ENCODE measurements around the gene RAB44. TPM values are rescaled to one million over a fixed set of nuclear protein-coding genes. Genes with fewer than 3 reads are reported as not detected.

RAB44 gene
- total and polyA plus RNA-seq, 9 of the 15 experiments (the other 6 are each of a cell fraction or from before 2014, with no cell fraction given): not detected

DNA sequence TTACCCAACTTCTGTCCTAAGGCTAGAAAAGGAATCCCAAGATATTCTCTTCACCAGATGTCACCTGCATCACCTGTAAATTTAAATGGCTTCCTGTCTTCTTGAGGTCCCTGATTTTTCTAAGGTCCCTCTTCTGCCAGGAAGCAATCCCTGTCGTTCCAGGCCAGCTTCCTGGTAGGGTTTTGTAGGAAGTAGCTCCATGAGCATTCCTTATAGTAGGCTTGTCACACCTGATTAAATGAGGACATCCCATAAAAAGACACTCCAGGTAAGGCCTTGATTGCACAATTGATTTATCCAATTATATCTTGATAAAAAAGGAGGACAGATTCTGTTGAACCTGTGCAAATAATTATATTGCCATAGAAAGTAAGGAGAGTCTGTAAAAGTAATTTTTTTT is 8.7 kb downstream of the RAB44 start:
- 4% methylated on average over 1 of the region's 1 CpG for WGBS (ENCODE audit: insufficient coverage, low coverage, missing lambda C conversion rate)
- H3K9me3 ChIP-seq (replicated peaks; ENCODE audit: control insufficient read depth, insufficient read depth, low read depth, low read length): no peaks in the 10 kb centered on the region
- TF ChIP-seq CEBPB (tag; IDR thresholded peaks at IDR 0.05) (peak; percentile 42), ZNF699 (CRISPR knock-in tag; IDR thresholded peaks at IDR 0.05; ENCODE audit: insufficient replicate concordance) (no peak)
- DNase-seq (ENCODE audit: extremely low read depth in 1 of 4, low spot score in 3 of 4) (no peak), FAIRE-seq (no peak), ATAC-seq (no peak)
- H3K4me1 ChIP-seq (replicated peaks in 1 of 2; ENCODE audit: control insufficient read depth in 2 of 2, insufficient read depth in 2 of 2, low read length in 2 of 2): peaks cover 0 to 5% of the 10 kb centered on the region in 2 experiments; a peak in 2 of 5 replicates
- H3K4me3 ChIP-seq: no peak overlapping the region
- H3K4me2 ChIP-seq (ENCODE audit: insufficient read depth, low read length): no peak overlapping the region
- CTCF ChIA-PET (ENCODE audit: low intra/inter-chr PET ratio): no interaction called here
- no peaks in the 10 kb centered on the region for H3K79me2 ChIP-seq (ENCODE audit: control insufficient read depth, insufficient read depth, low read length)
- no peak overlapping the region for H3K9ac ChIP-seq (ENCODE audit: insufficient read depth in 1 of 2, low read depth in 2 of 2, low read length in 2 of 2)
- peaks cover 31 to 61% of the 10 kb centered on the region in 2 experiments for H3K27me3 ChIP-seq (ENCODE audit: control insufficient read depth in 2 of 2, insufficient read depth in 2 of 2, low read length in 2 of 2)
- H3K27ac ChIP-seq (ENCODE audit: extremely low read depth, low read depth, low read length): no peak overlapping the region
- no peaks in the 10 kb centered on the region for H4K20me1 ChIP-seq (replicated peaks; ENCODE audit: control insufficient read depth, insufficient read depth, low read length)
- in situ Hi-C loops (cut with MboI) (no loop called here), intact Hi-C loops (cut with micrococcal nuclease) (no loop called here)
- H3K36me3 ChIP-seq (ENCODE audit: control insufficient read depth, insufficient read depth, low read length): no peaks in the 10 kb centered on the region
- POLR2A ChIA-PET: interaction anchor here (0.6 to 1.4 kb wide), 2 partner anchors 18 to 168 kb away, joined by 4 to 5 read pairs; partner anchors contain the start of gene PPIL1
- no TSS peak for BruUV-seq (replicated peaks)
- H3K9me1 ChIP-seq (ENCODE audit: control insufficient read depth, insufficient read depth, low read length): peaks cover 3% of the 10 kb centered on the region
- no peak overlapping the region for H2AFZ ChIP-seq (ENCODE audit: low read depth, low read length)

DNA sequence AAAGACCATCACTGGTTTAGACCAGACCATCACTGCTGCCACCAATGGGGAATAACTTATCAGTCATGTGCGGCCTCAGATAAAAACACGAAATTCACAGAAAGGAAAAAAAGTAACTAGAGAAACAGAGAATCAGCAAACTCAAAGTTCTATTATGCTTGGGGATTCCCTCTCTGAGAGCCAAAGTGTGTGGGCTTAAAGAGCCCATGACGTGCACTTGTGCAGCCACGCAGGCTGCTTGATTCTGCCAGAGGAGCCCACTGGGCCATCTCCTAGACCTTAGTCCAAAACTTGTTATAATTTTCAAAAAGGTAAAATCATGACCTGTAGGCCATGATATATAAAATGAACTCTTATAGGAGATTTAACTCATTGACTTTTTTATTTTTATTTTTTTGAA is 15.2 kb downstream of the RAB44 start:
- no peak overlapping the region for H3K4me2 ChIP-seq (ENCODE audit: insufficient read depth, low read length)
- WGBS (ENCODE audit: insufficient coverage, low coverage, missing lambda C conversion rate): 6% methylated on average over 4 of the region's 4 CpGs
- H3K4me3 ChIP-seq: no peak overlapping the region
- no peaks in the 10 kb centered on the region for H3K9me1 ChIP-seq (ENCODE audit: control insufficient read depth, insufficient read depth, low read length)
- H3K27me3 ChIP-seq (ENCODE audit: control insufficient read depth in 2 of 2, insufficient read depth in 2 of 2, low read length in 2 of 2): peaks cover 27 to 62% of the 10 kb centered on the region in 2 experiments
- H3K79me2 ChIP-seq (ENCODE audit: control insufficient read depth, insufficient read depth, low read length): no peaks in the 10 kb centered on the region
- CTCF ChIA-PET (ENCODE audit: low intra/inter-chr PET ratio): no interaction called here
- in situ Hi-C loops (cut with MboI) (no loop called here), intact Hi-C loops (cut with micrococcal nuclease) (no loop called here)
- H4K20me1 ChIP-seq (replicated peaks; ENCODE audit: control insufficient read depth, insufficient read depth, low read length): peaks cover 5% of the 10 kb centered on the region; the same call in 1 of the 2 replicates
- H3K27ac ChIP-seq (ENCODE audit: extremely low read depth, low read depth, low read length): no peak overlapping the region
- no peak overlapping the region for H2AFZ ChIP-seq (ENCODE audit: low read depth, low read length)
- POLR2A ChIA-PET: interaction anchor here (1.2 kb wide), 1 partner anchor 107 kb away, joined by 4 read pairs; no protein-coding TSS in a partner anchor
- FAIRE-seq: peak; percentile 73
- no peaks in the 10 kb centered on the region for H3K9me3 ChIP-seq (replicated peaks; ENCODE audit: control insufficient read depth, insufficient read depth, low read depth, low read length)
- no TSS peak for BruUV-seq (replicated peaks)
- H3K9ac ChIP-seq (ENCODE audit: insufficient read depth in 1 of 2, low read depth in 2 of 2, low read length in 2 of 2): no peak overlapping the region
- DNase-seq (ENCODE audit: extremely low read depth in 1 of 4, low spot score in 3 of 4): no peak
- no peak for ATAC-seq
- peaks cover 0 to 3% of the 10 kb centered on the region in 2 experiments; a peak in 1 of 5 replicates for H3K4me1 ChIP-seq (replicated peaks in 1 of 2; ENCODE audit: control insufficient read depth in 2 of 2, insufficient read depth in 2 of 2, low read length in 2 of 2)
- no peaks in the 10 kb centered on the region for H3K36me3 ChIP-seq (ENCODE audit: control insufficient read depth, insufficient read depth, low read length)
- TF ChIP-seq ZNF583 (CRISPR knock-in tag; IDR thresholded peaks at IDR 0.05): no peak
- no peak for TF ChIP-seq TFAM (CRISPR knock-in tag; conservative IDR thresholded peaks at IDR 0.05)
- TF ChIP-seq PCBP1 (IDR thresholded peaks at IDR 0.05; ENCODE audit: low read depth, low read length, poor library complexity, severe bottlenecking): no peak
- no peak for TF ChIP-seq TGIF2 (CRISPR knock-in tag; IDR thresholded peaks at IDR 0.05)
- no peak for TF ChIP-seq STAT5B (CRISPR knock-in tag; IDR thresholded peaks at IDR 0.05)
- no peak for TF ChIP-seq SRSF3 (IDR thresholded peaks at IDR 0.05; ENCODE audit: insufficient read depth, low read length)
- no peak for TF ChIP-seq BDP1 (IDR thresholded peaks at IDR 0.05; ENCODE audit: insufficient read depth, insufficient read length)
- no peak for TF ChIP-seq MCM2 (IDR thresholded peaks at IDR 0.05; ENCODE audit: low read depth)
- TF ChIP-seq, protein P1, sequence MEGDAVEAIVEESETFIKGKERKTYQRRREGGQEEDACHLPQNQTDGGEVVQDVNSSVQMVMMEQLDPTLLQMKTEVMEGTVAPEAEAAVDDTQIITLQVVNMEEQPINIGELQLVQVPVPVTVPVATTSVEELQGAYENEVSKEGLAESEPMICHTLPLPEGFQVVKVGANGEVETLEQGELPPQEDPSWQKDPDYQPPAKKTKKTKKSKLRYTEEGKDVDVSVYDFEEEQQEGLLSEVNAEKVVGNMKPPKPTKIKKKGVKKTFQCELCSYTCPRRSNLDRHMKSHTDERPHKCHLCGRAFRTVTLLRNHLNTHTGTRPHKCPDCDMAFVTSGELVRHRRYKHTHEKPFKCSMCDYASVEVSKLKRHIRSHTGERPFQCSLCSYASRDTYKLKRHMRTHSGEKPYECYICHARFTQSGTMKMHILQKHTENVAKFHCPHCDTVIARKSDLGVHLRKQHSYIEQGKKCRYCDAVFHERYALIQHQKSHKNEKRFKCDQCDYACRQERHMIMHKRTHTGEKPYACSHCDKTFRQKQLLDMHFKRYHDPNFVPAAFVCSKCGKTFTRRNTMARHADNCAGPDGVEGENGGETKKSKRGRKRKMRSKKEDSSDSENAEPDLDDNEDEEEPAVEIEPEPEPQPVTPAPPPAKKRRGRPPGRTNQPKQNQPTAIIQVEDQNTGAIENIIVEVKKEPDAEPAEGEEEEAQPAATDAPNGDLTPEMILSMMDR (IDR thresholded peaks at IDR 0.05 in 2 of 3, conservative IDR thresholded peaks at IDR 0.05 in 1 of 3; ENCODE audit: insufficient read depth in 2 of 3, low read depth in 1 of 3, low read length in 3 of 3): no peak
- TF ChIP-seq ZNF584 (CRISPR knock-in tag; IDR thresholded peaks at IDR 0.05; ENCODE audit: low read depth): no peak
- no peak for TF ChIP-seq RB1 (IDR thresholded peaks at IDR 0.05; ENCODE audit: low read depth)
- TF ChIP-seq, protein P2, sequence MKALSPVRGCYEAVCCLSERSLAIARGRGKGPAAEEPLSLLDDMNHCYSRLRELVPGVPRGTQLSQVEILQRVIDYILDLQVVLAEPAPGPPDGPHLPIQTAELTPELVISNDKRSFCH (CRISPR knock-in tag; IDR thresholded peaks at IDR 0.05): no peak
- TF ChIP-seq, protein P2 (tag; IDR thresholded peaks at IDR 0.05): no peak

Data from K562 (cell line).